MM.1S (cell line): ENCODE results near the gene FHIT.

Experiments
- DNase-seq: peaks from one replicate; pipeline ENCODE4 v3.0.0-alpha.2; 2015
- H2AFZ ChIP-seq: fragments of 300-600 bp; sonication (generic); 2 replicates; pipeline ENCODE4 v1.6.0; 2016; ENCODE audit warnings: antibody characterized with exemption, low read length
- H3F3A ChIP-seq: fragments of 300-600 bp; sonication (generic); 2 replicates; pipeline ENCODE4 v1.6.1; 2016; ENCODE audit warnings: mild to moderate bottlenecking, antibody characterized with exemption, low read length, moderate library complexity, mixed read lengths; ENCODE audit not compliant: insufficient read depth
- H3K27ac ChIP-seq: fragments of 300-600 bp; sonication (generic); 2 replicates; pipeline ENCODE4 v1.5.1; 2016; ENCODE audit warnings: mild to moderate bottlenecking, low read length
- H3K27me3 ChIP-seq: fragments of 300-600 bp; sonication (generic); replicated peaks from 2 replicates; pipeline ENCODE4 v1.6.0; 2016; ENCODE audit warnings: low read length; ENCODE audit not compliant: insufficient read depth
- H3K36me3 ChIP-seq: fragments of 300-600 bp; sonication (generic); replicated peaks from 2 replicates; pipeline ENCODE4 v1.6.1; 2016; ENCODE audit warnings: mild to moderate bottlenecking, low read length, mixed read lengths; ENCODE audit not compliant: insufficient read depth
- H3K4me1 ChIP-seq: fragments of 300-600 bp; sonication (generic); 2 replicates; pipeline ENCODE4 v1.6.1; 2016; ENCODE audit warnings: low read length, mixed read lengths
- H3K4me2 ChIP-seq: fragments of 300-600 bp; sonication (generic); 2 replicates; pipeline ENCODE4 v1.6.0; 2016; ENCODE audit warnings: low read depth, low read length
- H3K4me3 ChIP-seq: fragments of 300-600 bp; sonication (generic); 2 replicates; pipeline ENCODE4 v1.5.1; 2016; ENCODE audit warnings: low read length, mixed read lengths
- H3K79me2 ChIP-seq: fragments of 300-600 bp; sonication (generic); 2 replicates; pipeline ENCODE4 v1.6.1; 2016; ENCODE audit warnings: mixed run types, low read length, mixed read lengths
- H3K9ac ChIP-seq: fragments of 300-600 bp; sonication (generic); 2 replicates; pipeline ENCODE4 v1.6.1; 2016; ENCODE audit warnings: low read length, mixed read lengths
- H3K9me2 ChIP-seq: fragments of 300-600 bp; sonication (generic); replicated peaks from 2 replicates; pipeline ENCODE4 v1.6.1; 2016; ENCODE audit warnings: mild to moderate bottlenecking, low read length, mixed read lengths; ENCODE audit not compliant: insufficient read depth
- H3K9me3 ChIP-seq: fragments of 300-600 bp; sonication (generic); replicated peaks from 2 replicates; pipeline ENCODE4 v1.6.1; 2016; ENCODE audit warnings: mild to moderate bottlenecking, low read length, mixed read lengths; ENCODE audit not compliant: insufficient read depth
- H4K20me1 ChIP-seq: fragments of 300-600 bp; sonication (generic); 2 replicates; pipeline ENCODE4 v1.6.1; 2016; ENCODE audit warnings: mild to moderate bottlenecking, low read length, moderate library complexity, mixed read lengths; ENCODE audit not compliant: insufficient read depth
- EZH2 ChIP-seq: fragments of 300-600 bp; sonication (generic); optimal IDR thresholded peaks from 2 replicates; pipeline ENCODE3; 2017; ENCODE audit warnings: low read depth, mild to moderate bottlenecking, antibody characterized with exemption, low read length, mixed read lengths
- EZH2phosphoT487 ChIP-seq: fragments of 300-600 bp; sonication (generic); IDR thresholded peaks from 2 replicates; pipeline ENCODE4 v1.6.1; 2018; ENCODE audit warnings: antibody characterized with exemption, low read length
- TF ChIP-seq, protein P1 (sequence below): fragments of 300-600 bp; sonication (generic); IDR thresholded peaks from 2 replicates; pipeline ENCODE4 v1.5.1; 2016; ENCODE audit warnings: antibody characterized with exemption, low read length, mixed read lengths

The FHIT gene

DNA sequence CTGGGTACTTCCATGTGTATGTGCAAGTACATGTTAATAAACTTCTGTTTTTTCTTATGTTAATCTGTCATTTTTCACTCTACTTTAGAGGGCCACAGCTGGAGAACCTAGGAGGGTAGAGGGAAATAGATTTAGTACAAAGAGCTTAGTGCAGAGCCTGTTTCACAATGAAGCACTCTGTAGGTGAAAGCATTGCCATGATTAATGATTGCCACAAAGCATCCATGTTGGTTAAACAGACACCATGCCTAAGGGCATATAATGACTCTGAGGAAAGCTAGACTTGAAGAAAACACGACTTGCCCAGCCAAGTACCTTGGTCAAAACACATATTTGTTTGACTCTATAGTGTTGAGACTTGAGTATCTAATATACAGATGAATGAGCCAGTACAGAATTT is 338.4 kb downstream of the FHIT start:
- no peaks in the 10 kb centered on the region for H3K9me2 ChIP-seq
- no peaks in the 10 kb centered on the region for H3K27me3 ChIP-seq
- no peaks in the 10 kb centered on the region for H3F3A ChIP-seq
- H3K9ac ChIP-seq, result no peak overlapping the region
- no peak overlapping the region for H3K4me2 ChIP-seq
- no peaks in the 10 kb centered on the region for H3K9me3 ChIP-seq
- H3K4me3 ChIP-seq, result no peak overlapping the region
- H3K4me1 ChIP-seq, result no peaks in the 10 kb centered on the region
- H2AFZ ChIP-seq, result no peak overlapping the region
- H3K36me3 ChIP-seq, result no peaks in the 10 kb centered on the region
- no peak for TF ChIP-seq EZH2
- TF ChIP-seq, protein P1, sequence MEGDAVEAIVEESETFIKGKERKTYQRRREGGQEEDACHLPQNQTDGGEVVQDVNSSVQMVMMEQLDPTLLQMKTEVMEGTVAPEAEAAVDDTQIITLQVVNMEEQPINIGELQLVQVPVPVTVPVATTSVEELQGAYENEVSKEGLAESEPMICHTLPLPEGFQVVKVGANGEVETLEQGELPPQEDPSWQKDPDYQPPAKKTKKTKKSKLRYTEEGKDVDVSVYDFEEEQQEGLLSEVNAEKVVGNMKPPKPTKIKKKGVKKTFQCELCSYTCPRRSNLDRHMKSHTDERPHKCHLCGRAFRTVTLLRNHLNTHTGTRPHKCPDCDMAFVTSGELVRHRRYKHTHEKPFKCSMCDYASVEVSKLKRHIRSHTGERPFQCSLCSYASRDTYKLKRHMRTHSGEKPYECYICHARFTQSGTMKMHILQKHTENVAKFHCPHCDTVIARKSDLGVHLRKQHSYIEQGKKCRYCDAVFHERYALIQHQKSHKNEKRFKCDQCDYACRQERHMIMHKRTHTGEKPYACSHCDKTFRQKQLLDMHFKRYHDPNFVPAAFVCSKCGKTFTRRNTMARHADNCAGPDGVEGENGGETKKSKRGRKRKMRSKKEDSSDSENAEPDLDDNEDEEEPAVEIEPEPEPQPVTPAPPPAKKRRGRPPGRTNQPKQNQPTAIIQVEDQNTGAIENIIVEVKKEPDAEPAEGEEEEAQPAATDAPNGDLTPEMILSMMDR, result no peak
- TF ChIP-seq EZH2phosphoT487, result no peak
- no peaks in the 10 kb centered on the region for H4K20me1 ChIP-seq
- no peaks in the 10 kb centered on the region for H3K79me2 ChIP-seq
- H3K27ac ChIP-seq, result no peak overlapping the region
- no peak for DNase-seq

DNA sequence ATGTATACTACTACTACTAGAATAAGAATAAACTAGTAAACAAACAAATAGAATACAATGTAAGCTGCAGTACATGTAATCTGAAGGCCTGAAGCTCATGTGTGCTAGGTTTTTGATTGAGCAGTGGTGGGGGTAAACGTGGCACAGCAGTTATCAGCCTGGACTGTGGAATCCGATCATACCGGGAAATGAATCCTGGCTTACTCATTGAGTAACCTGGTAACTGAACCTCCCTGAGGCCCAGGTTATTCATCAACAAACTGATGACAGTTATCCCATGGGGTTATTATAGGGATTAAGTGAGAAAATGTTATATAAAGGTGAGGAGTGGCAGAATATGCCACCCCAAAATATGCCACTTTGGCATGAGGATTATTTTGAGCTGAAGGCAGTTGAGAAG is 339.1 kb downstream of the FHIT start:
- Histone ChIP-seq H3K9me2 (no peaks in the 10 kb centered on the region), H3K27me3 (no peaks in the 10 kb centered on the region), H2AFZ (no peak overlapping the region), H3K4me1 (no peaks in the 10 kb centered on the region), H3K27ac (no peak overlapping the region), H3K9ac (no peak overlapping the region), H4K20me1 (no peaks in the 10 kb centered on the region), H3K9me3 (no peaks in the 10 kb centered on the region), H3K36me3 (no peaks in the 10 kb centered on the region), H3K4me2 (no peak overlapping the region), H3K4me3 (no peak overlapping the region), H3K79me2 (no peaks in the 10 kb centered on the region), H3F3A (no peaks in the 10 kb centered on the region)
- DNase-seq, result no peak
- TF ChIP-seq, protein P1, result no peak
- TF ChIP-seq EZH2phosphoT487, result no peak
- TF ChIP-seq EZH2, result no peak

DNA sequence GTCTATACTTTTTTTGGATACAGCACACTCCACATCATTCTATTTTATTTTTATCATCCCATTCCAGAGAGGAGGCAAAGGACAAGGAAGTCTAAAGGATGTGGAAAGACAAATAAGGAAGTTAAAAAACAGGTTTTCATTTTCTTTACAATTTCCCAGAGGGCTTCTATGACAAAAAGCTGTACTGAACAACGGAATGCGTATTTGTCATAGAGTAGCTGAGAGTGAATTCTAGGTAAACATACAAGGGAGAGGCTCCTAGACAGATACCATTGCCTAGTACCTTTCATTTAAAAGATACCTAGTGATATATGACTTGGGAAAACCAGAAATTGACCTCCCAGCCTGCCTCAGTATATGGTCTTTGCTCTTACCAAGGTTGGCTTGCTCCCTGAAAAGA is 341.7 kb downstream of the FHIT start:
- Histone ChIP-seq H4K20me1 (no peaks in the 10 kb centered on the region), H3K27me3 (no peaks in the 10 kb centered on the region), H3K9me2 (no peaks in the 10 kb centered on the region), H3K79me2 (no peaks in the 10 kb centered on the region), H3K36me3 (no peaks in the 10 kb centered on the region), H3K9me3 (no peaks in the 10 kb centered on the region), H3F3A (no peaks in the 10 kb centered on the region), H3K4me3 (no peak overlapping the region), H2AFZ (no peak overlapping the region), H3K4me2 (no peak overlapping the region), H3K9ac (no peak overlapping the region), H3K4me1 (no peaks in the 10 kb centered on the region), H3K27ac (no peak overlapping the region)
- no peak for DNase-seq
- no peak for TF ChIP-seq EZH2phosphoT487
- TF ChIP-seq EZH2, result no peak
- TF ChIP-seq, protein P1, result no peak
